ENCODE data around the gene SERPINA12. TPM values are rescaled to one million over a fixed set of nuclear protein-coding genes. Genes with fewer than 3 reads are reported as not detected.

SERPINA12 gene
- total RNA-seq, 2 donors from 2014 or later, result 0.82 to 1.1 TPM

- no peak for DNase-seq (ENCODE audit: low spot score)
- 90% methylated on average over 2 of the region's 2 CpGs for WGBS
- Histone ChIP-seq H3K4me1 (replicated peaks) (no peaks in the 10 kb centered on the region), H3K36me3 (no peaks in the 10 kb centered on the region), H3K9me3 (no peaks in the 10 kb centered on the region), H3K4me3 (no peak overlapping the region), H3K27me3 (replicated peaks; ENCODE audit: insufficient read depth) (no peaks in the 10 kb centered on the region), H3K27ac (no peak overlapping the region)
- TF ChIP-seq POLR2AphosphoS5 (IDR thresholded peaks at IDR 0.05) (no peak), CTCF (IDR thresholded peaks at IDR 0.05) (no peak), POLR2A (IDR thresholded peaks at IDR 0.05) (no peak)
- intact Hi-C loops (cut with DNase I), result no loop called here
These were observed 50.6 kb downstream of the SERPINA12 start for GRCh38 chr14:94458558-94459205.

GRCh38 chr14:94458096-94458495 is 51.2 kb downstream of the SERPINA12 start:
- Histone ChIP-seq H3K9me3 (no peaks in the 10 kb centered on the region), H3K4me1 (replicated peaks) (no peaks in the 10 kb centered on the region), H3K36me3 (no peaks in the 10 kb centered on the region), H3K27ac (no peak overlapping the region), H3K27me3 (replicated peaks; ENCODE audit: insufficient read depth) (no peaks in the 10 kb centered on the region), H3K4me3 (no peak overlapping the region)
- no peak for DNase-seq (ENCODE audit: low spot score)
- intact Hi-C loops (cut with DNase I), result no loop called here
- TF ChIP-seq CTCF (IDR thresholded peaks at IDR 0.05) (no peak), POLR2AphosphoS5 (IDR thresholded peaks at IDR 0.05) (no peak), POLR2A (IDR thresholded peaks at IDR 0.05) (no peak)
- 91% methylated on average over 1 of the region's 1 CpG for WGBS

GRCh38 chr14:94455928-94456327 is 53.3 kb downstream of the SERPINA12 start:
- TF ChIP-seq POLR2AphosphoS5 (IDR thresholded peaks at IDR 0.05) (no peak), CTCF (IDR thresholded peaks at IDR 0.05) (no peak), POLR2A (IDR thresholded peaks at IDR 0.05) (no peak)

GRCh38 chr14:94451826-94452225 is 57.4 kb downstream of the SERPINA12 start:
- Histone ChIP-seq H3K4me3 (no peak overlapping the region), H3K4me1 (replicated peaks) (no peaks in the 10 kb centered on the region), H3K36me3 (no peaks in the 10 kb centered on the region), H3K27me3 (replicated peaks; ENCODE audit: insufficient read depth) (no peaks in the 10 kb centered on the region), H3K9me3 (no peaks in the 10 kb centered on the region), H3K27ac (no peak overlapping the region)
- DNase-seq (ENCODE audit: low spot score), result no peak
- WGBS, result 63% methylated on average over 3 of the region's 3 CpGs
- intact Hi-C loops (cut with DNase I), result no loop called here
- no peak for TF ChIP-seq POLR2AphosphoS5 (IDR thresholded peaks at IDR 0.05)
- TF ChIP-seq POLR2A (IDR thresholded peaks at IDR 0.05), result no peak
- no peak for TF ChIP-seq CTCF (IDR thresholded peaks at IDR 0.05)

More at GRCh38 chr14:94455928-94456327, 53.3 kb downstream of the SERPINA12 start:
- H3K36me3 ChIP-seq, result no peaks in the 10 kb centered on the region
- no peak overlapping the region for H3K4me3 ChIP-seq
- DNase-seq (ENCODE audit: low spot score), result no peak
- no peak overlapping the region for H3K27ac ChIP-seq
- WGBS, result 24% methylated on average over 1 of the region's 1 CpG
- intact Hi-C loops (cut with DNase I), result no loop called here
- no peaks in the 10 kb centered on the region for H3K27me3 ChIP-seq (replicated peaks; ENCODE audit: insufficient read depth)
- H3K4me1 ChIP-seq (replicated peaks), result no peaks in the 10 kb centered on the region
- H3K9me3 ChIP-seq, result no peaks in the 10 kb centered on the region

GRCh38 chr14:94451091-94451771 is 58.0 kb downstream of the SERPINA12 start:
- DNase-seq (ENCODE audit: low spot score), result no peak
- H3K4me1 ChIP-seq (replicated peaks), result no peaks in the 10 kb centered on the region
- whole genome bisulfite sequencing, result 68% methylated on average over 8 of the region's 8 CpGs
- no peak overlapping the region for H3K4me3 ChIP-seq
- H3K36me3 ChIP-seq, result no peaks in the 10 kb centered on the region
- no peak overlapping the region for H3K27ac ChIP-seq
- H3K9me3 ChIP-seq, result no peaks in the 10 kb centered on the region
- no peaks in the 10 kb centered on the region for H3K27me3 ChIP-seq (replicated peaks; ENCODE audit: insufficient read depth)
- TF ChIP-seq CTCF (IDR thresholded peaks at IDR 0.05) (no peak), POLR2A (IDR thresholded peaks at IDR 0.05) (no peak), POLR2AphosphoS5 (IDR thresholded peaks at IDR 0.05) (no peak)
- intact Hi-C loops (cut with DNase I), result no loop called here
